Panc1 (cell line): ENCODE measurements around the gene RFX8. TPM values are rescaled to one million over a fixed set of nuclear protein-coding genes. Genes with fewer than 3 reads are reported as not detected.
A peak's percentile ranks its signal among the peaks of the same experiment; 100 is the strongest.

Experiments
- ATAC-seq: fragments of 200-7000 bp; cut with Tn5 transposase; 2 replicates; pipeline ENCODE4 v1.9.1; 2020; ENCODE audit warnings: mild to moderate bottlenecking, moderate library complexity
- BruUV-seq: library from RNA; stranded (reverse); fragments of 400-500 nt; replicated peaks from 2 replicates; lab custom pipeline; 2021; lab: Mats Ljungman, UMichigan
- CTCF ChIA-PET: fragments of 300-600 bp; sonication (Branson Sonifier 250); formaldehyde crosslinking; loops from one replicate; lab custom pipeline; 2022; ENCODE audit warnings: antibody characterized with exemption; lab: Charles Lee
- POLR2A ChIA-PET: fragments of 300-600 bp; sonication (Branson Sonifier 250); formaldehyde crosslinking; loops from one replicate; lab custom pipeline; 2022; ENCODE audit warnings: antibody characterized with exemption; lab: Charles Lee
- DNase-seq: peaks from one replicate; pipeline ENCODE4 v3.0.0-alpha.2; 2010; ENCODE audit warnings: low read depth, low spot score
- H3K27ac ChIP-seq: 2 replicates; pipeline ENCODE4 v1.5.1; 2011; ENCODE audit warnings: mild to moderate bottlenecking, low read length, inconsistent platforms
- H3K27me3 ChIP-seq: fragments of 200-500 bp; sonication (Bioruptor generic); 2 replicates; pipeline ENCODE4 v1.6.0; 2014; ENCODE audit warnings: low read length, inconsistent platforms; ENCODE audit not compliant: control insufficient read depth, insufficient read depth
- H3K36me3 ChIP-seq: fragments of 200-500 bp; sonication (Bioruptor generic); 2 replicates; pipeline ENCODE4 v1.5.1; 2014; ENCODE audit warnings: inconsistent platforms, mild to moderate bottlenecking, low read length, moderate library complexity; ENCODE audit not compliant: control insufficient read depth, insufficient read depth
- H3K4me1 ChIP-seq: 2 replicates; pipeline ENCODE4 v1.5.1; 2011; ENCODE audit warnings: inconsistent platforms, mild to moderate bottlenecking, low read length, moderate library complexity; ENCODE audit not compliant: control insufficient read depth, insufficient read depth
- H3K4me3 ChIP-seq, 2 experiments: 2 replicates each; pipeline ENCODE4 v1.5.1; 2011 to 2012; ENCODE audit warnings: low read depth in 2 of 2, low read length in 2 of 2, mild to moderate bottlenecking in 2 of 2, inconsistent platforms in 1 of 2, moderate library complexity in 1 of 2
- H3K9me3 ChIP-seq: fragments of 200-500 bp; sonication (Bioruptor generic); 2 replicates; pipeline ENCODE4 v1.5.1; 2014; ENCODE audit warnings: low read depth, mild to moderate bottlenecking, inconsistent platforms, low read length, moderate library complexity; ENCODE audit not compliant: control insufficient read depth, insufficient read depth
- CTCF ChIP-seq: fragments of 450-650 bp; IDR thresholded peaks from 2 replicates; pipeline ENCODE4 v1.5.1; 2017; ENCODE audit warnings: mild to moderate bottlenecking
- POLR2AphosphoS5 ChIP-seq: IDR thresholded peaks from 2 replicates; pipeline ENCODE4 v1.6.1; 2012; ENCODE audit warnings: mild to moderate bottlenecking, low read depth, low read length, moderate library complexity
- REST ChIP-seq, 2 experiments: IDR thresholded peaks; 2 replicates each; pipeline ENCODE4 v1.6.1; 2011 to 2012; ENCODE audit warnings: low read depth in 2 of 2, control low read depth in 1 of 2, low read length in 1 of 2, mild to moderate bottlenecking in 1 of 2, moderate library complexity in 1 of 2; ENCODE audit not compliant: insufficient read depth in 1 of 2
- SIN3A ChIP-seq: IDR thresholded peaks from 2 replicates; pipeline ENCODE4 v1.6.1; 2012; ENCODE audit warnings: low read depth, mild to moderate bottlenecking, low read length, moderate library complexity, borderline replicate concordance; ENCODE audit not compliant: insufficient read depth
- TCF7L2 ChIP-seq: IDR thresholded peaks from 2 replicates; pipeline ENCODE4 v1.6.1; 2011; ENCODE audit warnings: mild to moderate bottlenecking, low read depth, low read length, inconsistent platforms
- in situ Hi-C: cut with HindIII; loops from 2 replicates; pipeline ENCODE4 v1.10.0; 2016; ENCODE audit warnings: low sequenced_read_pairs, low pct_unique_long_range_greater_than_20kb
- intact Hi-C: fragments of 100-400 bp; cut with micrococcal nuclease; formaldehyde crosslinking; loops from one replicate; pipeline ENCODE4 v1.10.0; 2022; ENCODE audit not compliant: unreplicated experiment
- total RNA-seq: library from RNA; stranded (reverse); gene quantifications from one replicate; pipeline ENCODE4 v1.2.1, GENCODE V29; 2021; ENCODE audit not compliant: unreplicated experiment

The RFX8 gene
- total RNA-seq, 1 experiment from 2014 or later, result not detected

GRCh38 chr2:101398116-101398821, 76.6 kb downstream of the RFX8 start:
- in situ Hi-C loops, result no loop called here
- no TSS peak for BruUV-seq
- ATAC-seq (no peak), DNase-seq (no peak)
- H3K27ac ChIP-seq, result no peak overlapping the region
- ChIA-PET CTCF (no interaction called here), POLR2A (no interaction called here)
- H3K36me3 ChIP-seq, result no peaks in the 10 kb centered on the region
- H3K4me3 ChIP-seq, result no peak overlapping the region
- no peaks in the 10 kb centered on the region for H3K9me3 ChIP-seq
- H3K27me3 ChIP-seq, result peaks cover 11% of the 10 kb centered on the region
- intact Hi-C loops, result no loop called here
- no peaks in the 10 kb centered on the region for H3K4me1 ChIP-seq
- TF ChIP-seq SIN3A (no peak), TCF7L2 (no peak), POLR2AphosphoS5 (no peak), CTCF (no peak), REST (IDR thresholded peaks at IDR 0.05; ENCODE audit: insufficient read depth in 1 of 2, low read depth in 2 of 2, low read length in 1 of 2) (no peak)

- Histone ChIP-seq H3K4me3 (no peak overlapping the region), H3K4me1 (no peaks in the 10 kb centered on the region), H3K27ac (no peak overlapping the region), H3K9me3 (no peaks in the 10 kb centered on the region), H3K27me3 (peaks cover 11% of the 10 kb centered on the region), H3K36me3 (no peaks in the 10 kb centered on the region)
- DNase-seq (peak; percentile 41), ATAC-seq (peak; percentile 59)
- in situ Hi-C loops (no loop called here), intact Hi-C loops (no loop called here)
- TF ChIP-seq SIN3A, result no peak
- TF ChIP-seq POLR2AphosphoS5, result no peak
- TF ChIP-seq TCF7L2, result no peak
- no peak for TF ChIP-seq REST (IDR thresholded peaks at IDR 0.05; ENCODE audit: insufficient read depth in 1 of 2, low read depth in 2 of 2, low read length in 1 of 2)
- TF ChIP-seq CTCF, result no peak
- ChIA-PET CTCF (no interaction called here), POLR2A (no interaction called here)
- no TSS peak for BruUV-seq
Observed at GRCh38 chr2:101396316-101396717, 78.6 kb downstream of the RFX8 start.
